ENCODE measurements around the gene ABCG4. TPM values are rescaled to one million over a fixed set of nuclear protein-coding genes. Genes with fewer than 3 reads are reported as not detected.

Gene ABCG4
- total RNA-seq, 3 donors from 2014 or later, result 0.16 TPM; not detected in 2

GRCh38 chr11:119153049-119153818 is 4.4 kb downstream of the ABCG4 start:
- Histone ChIP-seq H3K27me3 (peaks cover 0 to under 1% of the 10 kb centered on the region in 2 donors), H3K9me3 (no peaks in the 10 kb centered on the region), H3K27ac (no peak overlapping the region), H3K4me3 (no peak overlapping the region), H3K4me1 (no peaks in the 10 kb centered on the region), H3K36me3 (no peaks in the 10 kb centered on the region)
- intact Hi-C loops (cut with DNase I; ENCODE audit: low total_unique reads), result no loop called here
- DNase-seq (ENCODE audit: low spot score in 2 of 2), result no peak
- TF ChIP-seq POLR2AphosphoS5 (IDR thresholded peaks at IDR 0.05) (no peak), POLR2A (IDR thresholded peaks at IDR 0.05) (no peak)
- TF ChIP-seq, protein P1, sequence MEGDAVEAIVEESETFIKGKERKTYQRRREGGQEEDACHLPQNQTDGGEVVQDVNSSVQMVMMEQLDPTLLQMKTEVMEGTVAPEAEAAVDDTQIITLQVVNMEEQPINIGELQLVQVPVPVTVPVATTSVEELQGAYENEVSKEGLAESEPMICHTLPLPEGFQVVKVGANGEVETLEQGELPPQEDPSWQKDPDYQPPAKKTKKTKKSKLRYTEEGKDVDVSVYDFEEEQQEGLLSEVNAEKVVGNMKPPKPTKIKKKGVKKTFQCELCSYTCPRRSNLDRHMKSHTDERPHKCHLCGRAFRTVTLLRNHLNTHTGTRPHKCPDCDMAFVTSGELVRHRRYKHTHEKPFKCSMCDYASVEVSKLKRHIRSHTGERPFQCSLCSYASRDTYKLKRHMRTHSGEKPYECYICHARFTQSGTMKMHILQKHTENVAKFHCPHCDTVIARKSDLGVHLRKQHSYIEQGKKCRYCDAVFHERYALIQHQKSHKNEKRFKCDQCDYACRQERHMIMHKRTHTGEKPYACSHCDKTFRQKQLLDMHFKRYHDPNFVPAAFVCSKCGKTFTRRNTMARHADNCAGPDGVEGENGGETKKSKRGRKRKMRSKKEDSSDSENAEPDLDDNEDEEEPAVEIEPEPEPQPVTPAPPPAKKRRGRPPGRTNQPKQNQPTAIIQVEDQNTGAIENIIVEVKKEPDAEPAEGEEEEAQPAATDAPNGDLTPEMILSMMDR (IDR thresholded peaks at IDR 0.05), result no peak

GRCh38 chr11:119154178-119154577 is 5.3 kb downstream of the ABCG4 start:
- Histone ChIP-seq H3K27me3 (no peaks in the 10 kb centered on the region), H3K27ac (no peak overlapping the region), H3K36me3 (no peaks in the 10 kb centered on the region), H3K9me3 (no peaks in the 10 kb centered on the region), H3K4me1 (no peaks in the 10 kb centered on the region), H3K4me3 (no peak overlapping the region)
- no peak for DNase-seq (ENCODE audit: low spot score in 2 of 2)
- TF ChIP-seq POLR2AphosphoS5 (IDR thresholded peaks at IDR 0.05), result no peak
- TF ChIP-seq, protein P1 (IDR thresholded peaks at IDR 0.05), result no peak
- no peak for TF ChIP-seq POLR2A (IDR thresholded peaks at IDR 0.05)
- intact Hi-C loops (cut with DNase I; ENCODE audit: low total_unique reads), result no loop called here

DNA sequence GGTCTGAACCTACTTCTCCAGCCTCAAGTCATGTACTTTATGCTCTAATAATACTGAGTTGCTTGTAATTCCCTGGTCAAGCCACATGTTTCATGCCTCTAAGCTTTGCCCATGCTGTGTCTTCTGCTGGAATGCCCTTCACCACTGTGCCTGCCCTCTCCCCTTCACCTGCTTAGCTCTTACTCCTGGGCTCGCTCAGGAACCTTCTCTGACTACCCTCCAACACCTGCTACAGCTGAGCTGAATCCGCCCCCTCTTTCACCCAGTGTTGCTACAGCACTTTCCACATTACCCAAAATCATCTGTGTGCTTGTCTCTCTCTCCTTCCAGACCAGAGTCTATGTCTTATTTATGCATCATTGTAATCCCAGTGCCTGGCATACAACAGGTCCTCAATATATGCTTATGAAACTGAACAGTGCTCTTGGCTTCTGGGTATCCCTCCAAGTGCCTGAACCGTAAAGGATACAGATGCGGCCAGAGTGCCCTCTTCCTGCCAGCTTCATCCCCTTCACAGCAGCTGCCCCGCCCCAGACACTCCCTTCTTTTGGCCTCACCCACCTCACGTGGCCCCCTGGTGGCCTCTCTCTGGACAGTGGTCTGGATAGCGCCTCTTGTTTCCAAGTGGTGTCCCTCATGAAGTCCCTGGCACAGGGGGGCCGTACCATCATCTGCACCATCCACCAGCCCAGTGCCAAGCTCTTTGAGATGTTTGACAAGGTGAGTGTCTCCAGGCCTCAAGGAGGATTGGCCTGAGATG is 7.1 kb downstream of the ABCG4 start:
- no peak for DNase-seq (ENCODE audit: low spot score in 2 of 2)
- Histone ChIP-seq H3K4me3 (no peak overlapping the region), H3K36me3 (no peaks in the 10 kb centered on the region), H3K27ac (no peak overlapping the region), H3K4me1 (no peaks in the 10 kb centered on the region), H3K27me3 (no peaks in the 10 kb centered on the region), H3K9me3 (no peaks in the 10 kb centered on the region)
- intact Hi-C loops (cut with DNase I; ENCODE audit: low total_unique reads), result no loop called here
- TF ChIP-seq POLR2AphosphoS5 (IDR thresholded peaks at IDR 0.05), result no peak
- TF ChIP-seq POLR2A (IDR thresholded peaks at IDR 0.05), result no peak
- TF ChIP-seq, protein P1 (IDR thresholded peaks at IDR 0.05), result no peak

GRCh38 chr11:119156496-119156895 is 7.6 kb downstream of the ABCG4 start:
- no peak overlapping the region for H3K27ac ChIP-seq
- intact Hi-C loops (cut with DNase I; ENCODE audit: low total_unique reads), result no loop called here
- TF ChIP-seq, protein P1 (IDR thresholded peaks at IDR 0.05), result no peak
- TF ChIP-seq POLR2AphosphoS5 (IDR thresholded peaks at IDR 0.05) (no peak), POLR2A (IDR thresholded peaks at IDR 0.05) (no peak)
- H3K4me1 ChIP-seq, result no peaks in the 10 kb centered on the region
- no peaks in the 10 kb centered on the region for H3K27me3 ChIP-seq
- H3K36me3 ChIP-seq, result no peaks in the 10 kb centered on the region
- no peak for DNase-seq (ENCODE audit: low spot score in 2 of 2)
- H3K4me3 ChIP-seq, result no peak overlapping the region
- H3K9me3 ChIP-seq, result no peaks in the 10 kb centered on the region

DNA sequence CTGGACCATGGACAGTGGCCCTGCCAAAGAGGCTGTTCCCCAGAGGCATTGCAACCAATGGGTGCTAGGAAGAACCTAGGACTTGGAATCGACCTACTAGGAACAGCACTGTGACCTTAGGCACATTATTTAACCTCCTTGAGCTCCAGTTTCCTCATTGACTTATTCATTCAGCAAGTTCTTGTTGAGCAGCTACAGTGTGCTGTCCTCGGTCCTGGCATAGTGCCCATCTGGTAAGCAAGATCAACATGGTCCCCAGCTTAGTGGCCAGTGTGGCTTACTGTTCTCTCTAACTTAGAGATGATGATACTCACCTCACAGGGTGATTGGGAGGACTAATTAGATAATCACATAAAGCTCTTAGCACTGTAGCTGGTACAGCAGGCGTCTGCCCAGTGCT is 8.2 kb downstream of the ABCG4 start:
- no peak overlapping the region for H3K4me3 ChIP-seq
- no peak overlapping the region for H3K27ac ChIP-seq
- no peaks in the 10 kb centered on the region for H3K4me1 ChIP-seq
- H3K9me3 ChIP-seq, result no peaks in the 10 kb centered on the region
- no peak for DNase-seq (ENCODE audit: low spot score in 2 of 2)
- no peaks in the 10 kb centered on the region for H3K36me3 ChIP-seq
- intact Hi-C loops (cut with DNase I; ENCODE audit: low total_unique reads), result no loop called here
- TF ChIP-seq, protein P1 (IDR thresholded peaks at IDR 0.05), result no peak
- TF ChIP-seq POLR2AphosphoS5 (IDR thresholded peaks at IDR 0.05), result no peak
- no peaks in the 10 kb centered on the region for H3K27me3 ChIP-seq
